GM21423 (cell line): ENCODE data around the gene RUNX1.
"Not testable (repeated sequence)": the region's sequence is repeated elsewhere in the genome, so short reads cannot be mapped to it uniquely, and the experiment has no call there.

Source experiments
- ATAC-seq: cut with Tn5 transposase; IDR thresholded peaks from one replicate; pipeline ENCODE4 v1.9.1; 2021; ENCODE audit warnings: mild to moderate bottlenecking, moderate library complexity; ENCODE audit not compliant: unreplicated experiment

The RUNX1 gene

DNA sequence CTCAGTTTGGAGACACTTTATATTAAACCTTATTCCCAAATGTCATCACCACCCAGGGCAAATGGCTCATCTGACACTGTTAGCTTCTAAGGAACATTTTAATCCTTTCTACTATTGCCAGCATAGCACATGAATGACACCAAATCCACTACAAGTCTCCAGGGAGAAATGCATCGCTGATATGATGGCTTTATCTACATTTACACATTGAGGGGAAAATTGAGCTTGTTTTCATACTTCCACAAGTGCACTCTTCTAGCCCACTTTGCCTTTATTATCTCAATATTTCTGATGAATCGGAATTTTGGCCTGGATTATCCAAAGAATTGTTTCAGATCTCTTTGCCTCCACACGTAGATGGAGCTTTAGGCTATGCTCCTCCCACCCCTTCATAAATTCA lies 75.4 kb downstream of the RUNX1 start:
- no peak for ATAC-seq

DNA sequence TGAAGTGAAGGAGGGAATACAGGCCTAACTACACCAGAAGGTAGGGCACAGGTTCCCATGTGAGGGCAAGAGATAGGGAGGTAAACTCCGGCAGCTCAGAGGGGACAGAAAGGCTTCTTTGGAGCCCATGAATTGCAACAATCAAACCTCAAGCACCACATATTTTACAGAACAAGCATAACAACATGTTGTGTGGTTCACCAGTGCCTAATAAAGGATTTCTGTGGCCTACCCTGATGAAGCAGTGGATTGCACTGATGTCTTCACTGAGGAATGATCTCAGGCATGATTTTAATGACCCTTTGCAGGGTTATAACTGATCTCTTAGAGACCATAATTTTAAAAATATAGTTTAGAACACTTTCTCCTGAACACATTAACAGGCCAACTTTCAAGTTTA lies 77.4 kb downstream of the RUNX1 start:
- no peak for ATAC-seq

DNA sequence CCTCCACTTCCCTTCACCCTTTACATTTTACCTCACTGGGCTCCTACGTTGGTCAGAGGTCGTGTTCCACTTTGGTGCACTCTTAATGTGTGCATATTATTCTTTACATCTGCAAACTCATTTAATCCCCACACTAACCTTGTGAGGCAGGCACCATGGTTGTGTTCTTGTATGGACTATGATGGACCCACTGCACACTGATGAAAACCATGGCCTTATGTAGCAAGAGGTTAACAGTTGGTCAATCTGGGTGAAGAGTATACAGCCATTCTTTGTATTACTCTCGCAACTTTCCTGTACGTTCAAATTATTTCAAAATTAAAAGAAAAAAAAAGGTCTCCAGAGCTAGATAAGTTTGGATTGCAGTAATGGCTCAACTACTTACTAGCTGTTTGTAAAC lies 78.5 kb downstream of the RUNX1 start:
- no peak for ATAC-seq

DNA sequence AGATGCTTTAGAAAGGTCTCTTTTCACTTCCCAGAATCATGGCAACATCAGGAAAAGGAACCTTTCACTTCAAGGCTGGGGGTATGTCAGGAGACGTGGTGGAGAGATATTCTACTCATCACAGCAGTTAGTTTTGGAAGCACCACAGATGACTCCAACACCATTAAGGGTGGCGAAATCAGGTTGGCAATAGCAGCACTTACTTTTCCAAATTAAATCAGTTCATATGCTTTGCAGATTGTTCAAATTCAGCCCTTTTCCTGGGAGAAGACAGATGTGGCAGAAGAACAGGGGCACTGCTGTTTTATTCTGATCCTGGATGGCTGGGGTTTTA lies 79.0 kb downstream of the RUNX1 start:
- ATAC-seq = no peak

DNA sequence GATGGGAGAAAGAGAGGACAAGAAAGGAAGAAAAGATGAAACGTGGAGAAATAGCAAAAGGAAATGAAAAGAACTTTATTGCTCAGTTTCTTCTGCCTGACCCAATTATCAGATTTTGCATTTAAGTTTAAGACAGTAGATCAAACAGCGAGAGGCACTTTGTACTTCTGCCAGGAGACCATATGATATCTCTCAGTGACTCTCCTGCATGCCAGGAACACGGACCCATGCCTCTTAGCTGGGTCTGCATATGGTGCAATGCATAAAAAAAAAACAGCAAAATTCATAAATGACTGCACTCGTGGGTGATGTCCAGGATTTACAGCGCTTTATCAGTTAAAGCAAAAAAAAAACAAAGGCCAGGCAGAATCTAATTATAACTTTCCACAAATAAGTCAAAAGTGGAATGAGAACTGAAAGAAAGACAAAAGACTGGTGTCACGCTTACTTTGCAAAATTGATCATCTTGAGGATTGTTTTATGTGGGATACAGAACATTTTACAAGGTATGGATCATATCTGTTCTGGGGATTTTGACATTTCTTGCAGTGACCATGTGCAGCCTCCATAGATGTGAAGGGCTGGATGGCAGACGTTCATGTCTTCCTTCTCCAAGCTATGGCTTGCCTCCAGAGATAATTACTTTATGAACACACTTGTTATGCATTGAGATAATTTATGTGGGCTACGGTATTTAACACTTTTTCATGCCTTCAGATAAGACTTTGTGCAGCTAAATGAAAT lies 79.5 kb downstream of the RUNX1 start:
- ATAC-seq = no peak

DNA sequence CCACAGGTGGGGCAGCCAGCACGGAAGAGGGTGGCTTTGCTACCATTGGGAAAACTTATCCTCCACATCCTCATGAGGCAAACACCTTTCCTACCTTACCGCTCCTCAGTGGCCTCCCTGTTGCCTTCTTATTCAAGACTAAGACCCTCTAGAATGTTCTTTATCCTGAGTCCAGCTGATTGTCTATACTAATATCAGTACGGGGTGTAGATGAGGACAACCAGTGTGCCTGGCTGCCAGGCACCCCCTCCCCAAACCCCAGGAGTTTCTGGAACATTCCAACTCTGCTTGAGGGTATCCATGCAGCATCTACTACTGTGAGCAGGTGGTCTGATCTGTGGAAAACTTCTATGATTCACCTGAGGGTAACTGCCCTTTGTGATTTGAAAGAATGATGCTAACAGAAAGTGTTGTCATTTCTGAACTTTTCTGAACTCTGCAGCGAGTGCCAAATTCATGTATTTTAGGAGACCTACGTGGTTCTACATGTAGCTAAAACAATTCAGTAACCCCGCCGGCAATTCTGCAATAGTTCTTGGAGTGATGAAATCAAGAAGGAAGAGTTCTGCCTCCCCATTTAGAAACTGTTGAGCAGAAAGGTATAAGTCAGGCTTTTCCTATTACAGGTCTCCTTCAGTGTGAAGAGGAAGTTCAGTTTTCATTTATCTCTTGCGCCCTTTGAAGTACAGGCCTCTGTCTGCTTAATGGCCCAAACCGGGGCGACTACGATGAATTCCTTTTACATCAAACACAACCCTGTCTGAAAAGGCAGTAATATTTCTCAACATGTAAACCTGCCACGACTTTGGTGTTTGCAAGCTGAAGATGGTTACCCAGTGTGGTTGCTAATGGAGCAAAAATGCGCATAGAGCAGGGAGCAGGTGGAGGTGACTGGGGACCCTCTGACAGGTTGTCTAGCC lies 80.4 kb downstream of the RUNX1 start:
- no peak for ATAC-seq

DNA sequence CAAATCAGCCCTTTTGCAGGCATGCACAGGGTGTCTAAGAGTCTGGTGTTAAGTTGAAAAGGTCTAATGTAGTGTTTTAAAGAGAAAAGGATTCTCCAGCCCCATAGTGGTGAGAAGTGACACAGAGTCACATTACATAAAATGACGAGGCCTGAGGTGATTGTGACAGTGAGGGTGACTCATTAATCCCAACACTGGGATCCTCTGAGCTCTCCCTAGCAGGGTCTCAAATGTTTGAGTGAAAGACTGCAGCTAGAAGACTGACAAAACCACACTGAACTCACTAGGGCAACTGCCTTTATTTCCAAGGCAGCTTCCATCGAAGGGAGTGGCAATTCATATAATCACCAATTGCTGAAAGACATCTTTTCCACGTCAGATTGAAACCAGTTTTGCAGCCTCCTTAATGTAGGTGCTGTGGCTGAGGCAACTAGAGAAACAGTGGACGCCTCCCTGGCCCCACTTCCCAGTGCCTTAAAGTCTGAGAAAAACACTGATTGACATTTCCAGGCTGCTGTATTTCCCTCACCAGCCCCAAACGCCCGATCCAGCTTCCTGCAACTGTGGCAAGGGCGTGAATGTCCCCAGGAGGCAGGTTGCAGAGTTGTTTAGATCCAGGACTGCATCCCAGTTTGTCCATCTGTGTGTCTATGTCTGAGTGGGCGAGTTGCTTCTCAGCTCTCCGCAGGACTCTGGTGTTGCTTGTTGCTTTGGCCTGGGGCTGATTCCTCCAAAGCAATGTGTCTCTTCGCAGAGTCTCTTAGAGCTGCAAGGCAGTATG lies 81.4 kb downstream of the RUNX1 start:
- no peak for ATAC-seq

DNA sequence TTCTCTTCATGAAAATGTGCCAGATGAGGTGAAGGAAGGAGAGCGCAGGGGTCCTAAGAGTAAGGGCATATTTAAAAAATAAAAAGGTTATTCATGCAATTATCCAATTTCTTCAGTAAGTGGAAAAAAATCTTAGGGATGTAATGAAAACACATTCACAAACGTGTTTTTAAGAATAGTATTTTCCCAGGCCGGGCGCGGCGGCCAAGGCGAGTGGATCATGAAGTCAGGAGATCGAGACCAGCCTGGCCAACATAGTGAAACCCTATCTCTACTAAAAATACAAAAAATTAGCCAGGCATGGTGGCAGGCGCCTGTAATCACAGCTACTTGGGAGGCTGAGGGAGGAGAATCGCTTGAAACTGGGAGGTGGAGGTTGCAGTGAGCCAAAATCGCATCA lies 82.2 kb downstream of the RUNX1 start:
- ATAC-seq = not testable (repeated sequence)

DNA sequence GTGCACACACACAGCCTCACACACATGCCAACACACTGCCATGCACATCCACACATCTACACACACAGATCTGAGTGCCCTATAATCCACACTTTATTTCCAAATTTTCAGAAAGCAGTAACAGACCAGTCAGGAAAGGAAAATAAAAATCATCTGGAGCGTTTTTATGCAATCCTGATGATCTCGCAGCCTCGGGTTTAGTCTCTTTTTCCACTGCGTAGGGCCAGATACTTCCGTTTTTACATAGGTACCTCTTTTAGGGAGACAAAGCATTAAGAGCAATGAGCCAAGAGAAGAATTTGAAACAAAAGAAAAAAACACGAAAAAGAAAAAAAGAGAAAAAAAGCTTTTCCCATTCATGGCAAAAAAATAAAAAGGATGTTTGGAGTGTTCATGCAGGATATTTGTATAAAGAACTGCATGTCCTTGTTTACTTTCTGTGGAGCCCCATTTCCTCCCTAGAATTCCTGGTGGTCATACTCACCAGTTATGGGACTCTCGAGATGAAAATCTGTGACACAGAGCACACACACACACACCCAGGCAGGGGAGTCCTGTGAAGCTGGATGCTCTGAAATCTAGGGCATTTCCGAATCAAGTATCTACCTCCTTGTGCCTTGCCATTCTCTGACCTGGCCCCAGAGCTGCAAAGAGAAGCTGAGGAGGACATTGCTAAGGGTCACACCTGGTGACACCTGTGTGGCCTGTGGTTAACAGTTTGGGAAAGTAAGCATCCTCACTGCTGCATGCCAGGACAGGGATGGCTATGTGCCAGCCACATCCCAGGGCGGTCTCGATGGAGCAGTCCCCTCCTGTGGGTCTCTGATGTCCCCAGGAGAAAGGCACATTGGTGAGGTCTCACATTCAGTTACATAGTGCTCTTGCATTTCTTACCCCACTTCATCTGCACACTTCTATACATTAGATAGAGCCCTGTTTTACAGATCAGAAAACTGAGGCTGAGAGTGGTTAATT lies 83.6 kb downstream of the RUNX1 start:
- no peak for ATAC-seq

DNA sequence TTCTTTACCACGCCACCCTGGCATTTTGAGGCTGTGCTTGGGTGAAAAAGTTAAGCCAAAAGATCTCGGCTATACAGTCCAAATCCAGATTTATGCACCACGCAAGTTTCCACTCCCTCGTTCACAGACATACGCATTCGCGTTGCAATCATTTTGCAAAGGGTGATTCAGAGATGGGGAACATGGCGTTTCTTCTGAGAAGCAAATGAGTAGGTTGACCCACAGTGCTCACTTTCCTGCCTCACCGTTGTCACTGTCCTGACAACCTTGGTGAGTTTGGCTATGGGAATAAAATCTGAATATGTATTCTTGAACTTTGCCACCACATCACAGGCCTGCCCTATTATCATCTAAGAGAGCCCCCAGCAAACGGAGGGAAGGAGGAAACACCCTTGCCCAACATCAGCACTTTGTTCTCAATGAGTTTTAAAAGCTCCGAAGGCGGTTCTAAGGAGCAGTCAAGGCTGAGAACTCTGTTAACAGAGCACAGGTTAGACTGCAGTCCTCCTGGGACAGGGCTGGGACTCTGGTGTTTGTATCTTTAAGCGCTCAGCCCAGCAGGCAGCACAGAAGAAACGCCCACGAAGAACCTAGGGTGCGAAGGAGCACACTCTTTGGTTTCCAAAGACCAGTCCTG lies 86.4 kb downstream of the RUNX1 start:
- no peak for ATAC-seq

DNA sequence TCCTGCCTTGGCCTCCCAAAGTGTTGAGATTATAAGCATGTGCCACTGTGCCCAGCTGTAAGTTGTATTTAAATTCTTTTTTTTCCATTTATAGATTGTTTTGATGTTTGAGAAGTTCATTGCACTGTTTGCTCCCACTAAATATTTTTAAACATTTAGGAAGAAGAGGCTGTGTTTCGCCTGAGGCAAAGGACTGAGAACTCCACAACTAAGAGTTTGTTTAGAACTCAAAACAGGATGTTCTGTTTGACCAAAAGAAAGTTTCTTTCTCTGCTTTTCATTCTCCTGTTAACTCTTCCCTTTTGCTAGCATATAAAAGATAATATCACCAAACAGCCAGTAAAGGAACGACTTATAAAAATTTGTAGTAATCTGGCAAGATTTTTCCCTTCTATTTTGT lies 87.0 kb downstream of the RUNX1 start:
- ATAC-seq = no peak

DNA sequence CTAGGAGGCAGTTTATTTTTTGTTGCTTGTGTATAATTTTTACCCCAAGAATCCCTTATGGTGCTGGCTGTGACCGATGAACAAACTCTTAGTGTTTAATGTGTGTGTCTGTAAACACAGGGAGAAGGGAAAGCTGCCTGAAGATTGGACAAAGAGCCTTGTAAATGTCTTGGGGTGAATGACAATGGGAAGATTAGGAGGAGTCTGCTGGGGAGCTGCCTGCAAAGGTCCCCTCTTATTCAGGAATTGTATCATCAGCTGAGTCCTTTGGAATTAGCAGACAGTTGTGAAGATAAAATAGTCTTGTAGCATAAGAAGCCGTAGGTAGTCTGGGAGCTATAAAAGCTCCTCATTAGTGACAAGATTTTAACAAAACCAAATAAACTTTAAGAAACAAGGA lies 88.4 kb downstream of the RUNX1 start:
- ATAC-seq = no peak

DNA sequence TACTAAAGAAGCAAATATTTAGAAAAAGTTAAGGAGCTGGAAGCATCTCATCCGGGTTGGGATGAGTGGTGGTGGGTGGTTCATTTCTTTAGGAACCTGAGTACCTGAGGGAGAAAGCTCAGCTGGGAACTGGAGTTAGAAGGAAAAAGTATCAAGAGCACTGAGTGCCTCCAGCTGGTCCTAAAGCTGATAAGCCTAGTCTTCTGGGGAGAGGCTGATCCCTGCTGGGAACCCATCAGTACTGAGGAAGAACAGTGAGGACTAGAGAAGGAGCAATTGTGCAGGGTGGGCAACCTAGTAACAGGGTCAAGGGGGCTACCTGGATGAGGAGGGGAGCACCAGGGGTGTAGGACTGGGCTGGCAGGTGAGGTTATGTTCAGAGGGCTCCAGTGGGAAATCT lies 89.5 kb downstream of the RUNX1 start:
- ATAC-seq = no peak

DNA sequence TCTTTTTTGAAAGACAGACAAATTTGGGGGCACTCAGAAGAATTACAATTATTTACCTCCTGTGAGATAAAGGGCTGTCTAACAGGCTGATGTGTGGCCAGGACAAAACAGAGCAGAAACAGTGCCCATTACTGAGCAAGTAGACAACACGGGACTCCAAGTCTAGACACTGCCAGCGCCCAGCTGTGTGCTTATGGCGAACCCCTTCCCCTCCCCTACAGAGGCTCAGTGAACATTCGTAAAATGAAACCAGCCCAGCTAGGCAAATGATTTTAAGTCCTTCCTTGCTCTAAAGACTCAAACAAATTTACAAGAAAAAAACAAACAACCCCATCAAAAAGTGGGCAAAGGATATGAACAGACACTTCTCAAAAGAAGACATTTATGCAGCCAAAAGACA lies 91.1 kb downstream of the RUNX1 start:
- ATAC-seq = no peak

DNA sequence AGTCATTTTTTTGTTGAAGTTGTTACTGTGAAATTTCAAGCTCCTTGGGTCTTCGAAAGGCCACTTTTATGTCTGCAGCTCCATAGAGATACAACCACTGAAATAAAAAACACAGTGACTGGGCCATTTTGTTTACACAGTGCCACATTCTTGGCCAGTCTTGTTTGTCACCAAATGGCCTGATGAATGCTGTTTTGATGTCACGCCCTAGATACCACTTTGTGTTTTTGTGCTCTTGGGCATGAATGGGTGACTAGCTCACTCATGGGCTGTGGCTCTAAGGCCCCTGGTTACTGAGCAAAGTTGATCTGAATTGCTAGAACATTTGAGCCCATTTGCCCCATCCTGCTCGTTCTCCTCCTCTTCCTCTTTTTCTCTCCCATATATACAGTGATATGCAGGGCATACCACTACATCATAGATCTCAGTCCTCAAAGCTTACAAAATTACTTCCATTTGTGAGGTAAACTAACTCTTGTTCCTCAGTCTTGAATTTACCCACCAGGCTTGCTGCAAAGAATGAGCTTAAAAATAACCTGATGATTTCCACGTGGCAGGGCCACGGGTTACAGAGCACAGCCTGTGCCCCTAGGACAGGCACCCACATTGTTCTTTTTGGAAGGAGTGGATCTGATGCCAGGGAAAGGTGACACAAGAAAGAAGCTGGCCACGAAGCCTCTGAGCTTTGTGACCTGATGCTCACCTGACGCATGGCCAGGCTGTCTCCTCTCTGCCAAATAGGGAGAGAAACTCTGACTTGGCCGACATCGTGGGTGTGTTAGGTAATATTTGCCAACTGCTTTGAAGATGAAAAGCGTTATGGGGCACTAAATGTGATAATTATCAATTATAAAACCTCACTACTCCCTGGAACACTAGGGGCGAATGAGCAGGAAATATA lies 92.4 kb downstream of the RUNX1 start:
- no peak for ATAC-seq

DNA sequence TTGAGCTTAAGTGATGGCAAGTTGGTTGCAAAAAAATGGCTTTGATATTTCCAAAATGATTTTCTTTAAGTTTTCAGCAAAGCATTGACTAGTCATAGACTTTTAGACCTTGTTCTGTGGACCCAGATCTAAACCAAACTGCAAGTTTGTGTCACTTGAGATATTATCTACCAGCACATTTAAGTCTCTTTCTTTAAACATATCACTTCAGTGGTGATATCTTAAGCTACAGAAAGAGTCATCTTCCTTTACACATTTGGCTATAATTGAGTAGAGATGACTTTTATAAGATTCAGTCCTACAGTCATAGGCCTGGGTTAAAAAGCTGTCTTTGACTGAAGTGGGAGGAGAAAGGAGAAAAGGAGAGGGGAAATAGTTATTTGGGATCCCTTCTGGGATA lies 95.2 kb downstream of the RUNX1 start:
- ATAC-seq = no peak

DNA sequence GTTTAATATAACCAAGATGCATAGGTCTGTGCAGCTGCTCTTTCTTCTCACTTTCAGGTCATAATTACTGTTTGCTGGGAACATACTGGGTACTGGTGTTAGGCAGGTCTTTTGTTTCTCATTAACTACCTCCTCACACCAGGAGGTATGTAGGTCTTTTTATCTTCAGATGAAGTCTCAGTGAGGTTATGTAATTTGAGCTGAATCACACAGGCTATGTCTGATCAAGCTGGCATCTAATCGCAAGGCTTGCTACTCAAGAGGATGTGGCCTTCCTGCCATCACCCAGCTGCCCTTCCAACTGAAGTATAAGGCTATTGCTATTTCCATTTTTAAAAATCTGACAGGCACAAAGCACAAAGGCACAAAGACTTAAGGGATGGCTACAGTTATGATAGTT lies 96.4 kb downstream of the RUNX1 start:
- ATAC-seq = no peak

DNA sequence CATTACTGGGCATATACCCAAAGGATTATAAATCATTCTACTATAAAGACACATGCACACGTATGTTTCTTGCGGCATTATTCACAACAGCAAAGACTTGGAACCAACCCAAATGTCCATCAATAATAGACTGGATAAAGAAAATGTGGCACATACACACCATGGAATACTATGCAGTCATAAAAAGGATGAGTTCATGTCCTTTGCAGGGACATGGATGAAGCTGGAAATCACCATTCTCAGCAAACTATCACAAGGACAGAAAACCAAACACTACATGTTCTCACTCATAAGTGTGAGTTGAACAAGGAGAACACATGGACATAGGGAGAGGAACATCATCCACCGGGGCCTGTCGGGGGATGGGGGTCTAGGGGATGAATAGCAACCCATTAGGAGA lies 97.2 kb downstream of the RUNX1 start:
- not testable (repeated sequence) for ATAC-seq

DNA sequence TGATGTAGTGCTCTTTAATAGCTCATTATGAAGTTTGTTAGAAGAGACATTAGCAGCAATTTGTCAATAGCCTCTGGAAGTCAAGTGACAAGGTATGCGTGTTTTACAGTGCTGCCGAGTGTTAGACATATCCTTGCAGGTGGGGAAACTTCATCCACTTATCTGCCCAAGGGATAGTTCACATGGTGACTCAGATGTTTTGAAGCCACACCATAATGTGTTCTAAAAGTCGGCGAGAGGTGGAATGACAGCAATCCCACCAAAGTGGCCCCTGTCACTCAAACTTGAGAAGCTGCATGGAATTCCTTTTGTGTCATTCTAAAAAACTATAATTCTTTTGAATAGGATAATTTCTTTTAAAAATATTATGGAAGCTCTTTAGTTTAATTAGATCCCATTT lies 98.1 kb downstream of the RUNX1 start:
- no peak for ATAC-seq
